IMR-90 (cell line): ENCODE measurements around the gene ISOC2. TPM values are rescaled to one million over a fixed set of nuclear protein-coding genes. Genes with fewer than 3 reads are reported as not detected.

Experiments used
- ATAC-seq: fragments of 200-7000 bp; cut with Tn5 transposase; 2 replicates; pipeline ENCODE4 v1.9.1; 2020; ENCODE audit warnings: low read depth, mild to moderate bottlenecking, moderate library complexity
- BruUV-seq: library from RNA; stranded (reverse); fragments of 400-500 nt; replicated peaks from 2 replicates; lab custom pipeline; 2021; lab: Mats Ljungman, UMichigan
- CTCF ChIA-PET: fragments of 300-600 bp; formaldehyde crosslinking; extraction: SDS; loops from one replicate; lab custom pipeline; 2021; ENCODE audit warnings: antibody characterized with exemption; lab: Yijun Ruan, JAX
- POLR2A ChIA-PET: fragments of 300-600 bp; sonication (Branson Sonifier 250); formaldehyde crosslinking; loops from one replicate; lab custom pipeline; 2022; ENCODE audit warnings: antibody characterized with exemption; ENCODE audit not compliant: unreplicated experiment; lab: Charles Lee
- DNase-seq: peaks from one replicate; pipeline ENCODE4 v3.0.0; 2013
- H2AFZ ChIP-seq: replicated peaks from 2 replicates; pipeline ENCODE3; 2013; ENCODE audit warnings: low read length, mild to moderate bottlenecking; ENCODE audit not compliant: poor library complexity
- H2AK5ac ChIP-seq: 2 replicates; pipeline ENCODE4 v1.6.1; 2013; ENCODE audit warnings: low read depth, low read length, inconsistent platforms
- H2AK9ac ChIP-seq: replicated peaks from 2 replicates; pipeline ENCODE3; 2013; ENCODE audit warnings: mild to moderate bottlenecking, low read depth, low read length, moderate library complexity; ENCODE audit not compliant: poor library complexity
- H2BK120ac ChIP-seq: 2 replicates; pipeline ENCODE4 v1.6.1; 2013; ENCODE audit warnings: low read depth, low read length, inconsistent platforms
- H2BK15ac ChIP-seq: 3 replicates; pipeline ENCODE4 v1.6.1; 2013; ENCODE audit warnings: low read depth, low read length, inconsistent platforms
- H2BK20ac ChIP-seq: 2 replicates; pipeline ENCODE4 v1.6.1; 2013; ENCODE audit warnings: low read depth, mild to moderate bottlenecking, inconsistent platforms, low read length, moderate library complexity
- H2BK5ac ChIP-seq: 2 replicates; pipeline ENCODE4 v1.6.1; 2013; ENCODE audit warnings: mild to moderate bottlenecking, low read depth, low read length, inconsistent platforms; ENCODE audit not compliant: poor library complexity, severe bottlenecking
- H3K14ac ChIP-seq: replicated peaks from 2 replicates; pipeline ENCODE4 v1.6.1; 2013; ENCODE audit warnings: low read depth, low read length, inconsistent platforms
- H3K18ac ChIP-seq: 2 replicates; pipeline ENCODE4 v1.6.1; 2013; ENCODE audit warnings: low read depth, low read length, control low read depth
- H3K23ac ChIP-seq: 2 replicates; pipeline ENCODE4 v1.6.1; 2013; ENCODE audit warnings: low read depth, low read length, inconsistent platforms
- H3K27ac ChIP-seq: 2 replicates; pipeline ENCODE4 v1.5.1; 2013; ENCODE audit warnings: mild to moderate bottlenecking, control low read depth, low read length; ENCODE audit not compliant: insufficient read depth
- H3K27me3 ChIP-seq: 2 replicates; pipeline ENCODE4 v1.6.1; 2013; ENCODE audit warnings: low read length; ENCODE audit not compliant: control insufficient read depth, insufficient read depth
- H3K36me3 ChIP-seq: 2 replicates; pipeline ENCODE4 v1.6.1; 2013; ENCODE audit warnings: low read length, mixed read lengths; ENCODE audit not compliant: control insufficient read depth, insufficient read depth
- H3K4ac ChIP-seq: 2 replicates; pipeline ENCODE4 v1.6.1; 2013; ENCODE audit warnings: low read depth, low read length, inconsistent platforms
- H3K4me1 ChIP-seq: 2 replicates; pipeline ENCODE4 v1.6.1; 2013; ENCODE audit warnings: low read length, mixed read lengths; ENCODE audit not compliant: control insufficient read depth, insufficient read depth
- H3K4me2 ChIP-seq: 2 replicates; pipeline ENCODE4 v1.6.1; 2013; ENCODE audit warnings: low read depth, mild to moderate bottlenecking, control low read depth, low read length, moderate library complexity
- H3K4me3 ChIP-seq: 2 replicates; pipeline ENCODE4 v1.5.1; 2013; ENCODE audit warnings: low read depth, mild to moderate bottlenecking, control low read depth, low read length, moderate library complexity; ENCODE audit not compliant: insufficient read depth
- H3K56ac ChIP-seq: 2 replicates; pipeline ENCODE4 v1.6.1; 2013; ENCODE audit warnings: low read length, inconsistent platforms; ENCODE audit not compliant: insufficient read depth; ENCODE audit errors: extremely low read depth
- H3K79me1 ChIP-seq, 2 experiments: 2 replicates each; pipeline ENCODE4 v1.6.1; 2013; ENCODE audit warnings: low read length in 2 of 2, inconsistent platforms in 1 of 2, low read depth in 1 of 2
- H3K9ac ChIP-seq: 2 replicates; pipeline ENCODE4 v1.6.1; 2013; ENCODE audit warnings: low read depth, low read length, control low read depth
- H3K9me1 ChIP-seq: 2 replicates; pipeline ENCODE4 v1.6.1; 2013; ENCODE audit warnings: low read length, inconsistent platforms; ENCODE audit not compliant: insufficient read depth
- H3K9me3 ChIP-seq: 2 replicates; pipeline ENCODE4 v1.6.1; 2013; ENCODE audit warnings: low read length; ENCODE audit not compliant: control insufficient read depth, insufficient read depth
- H4K20me1 ChIP-seq: 2 replicates; pipeline ENCODE4 v1.6.1; 2013; ENCODE audit warnings: low read length, inconsistent platforms; ENCODE audit not compliant: insufficient read depth
- H4K5ac ChIP-seq: 2 replicates; pipeline ENCODE4 v1.6.1; 2013; ENCODE audit warnings: mild to moderate bottlenecking, low read depth, low read length, control low read depth
- H4K8ac ChIP-seq, 2 experiments: 2 replicates each; pipeline ENCODE4 v1.6.1; 2013; ENCODE audit warnings: low read depth in 2 of 2, low read length in 2 of 2, control low read depth in 1 of 2, inconsistent platforms in 1 of 2
- H4K91ac ChIP-seq: 2 replicates; pipeline ENCODE4 v1.6.1; 2013; ENCODE audit warnings: low read depth, low read length, inconsistent platforms; ENCODE audit not compliant: insufficient read depth
- BHLHE40 ChIP-seq: fragments of 150-350 bp; IDR thresholded peaks from 2 replicates; pipeline ENCODE4 v1.6.1; 2016; ENCODE audit warnings: mild to moderate bottlenecking, low read depth, low read length
- CEBPB ChIP-seq: IDR thresholded peaks from 2 replicates; pipeline ENCODE4 v1.6.1; 2012; ENCODE audit warnings: low read depth, low read length, improper control_type of control experiment
- CHD1 ChIP-seq: IDR thresholded peaks from 2 replicates; pipeline ENCODE4 v1.6.1; 2012; ENCODE audit warnings: low read depth, low read length, improper control_type of control experiment
- CTCF ChIP-seq: conservative IDR thresholded peaks from 2 replicates; pipeline ENCODE4 v1.5.1; 2012; ENCODE audit warnings: mild to moderate bottlenecking, low read depth, low read length, improper control_type of control experiment
- MAZ ChIP-seq: IDR thresholded peaks from 2 replicates; pipeline ENCODE4 v1.6.1; 2012; ENCODE audit warnings: low read depth, mild to moderate bottlenecking, low read length, improper control_type of control experiment, moderate library complexity, borderline replicate concordance
- MXI1 ChIP-seq: IDR thresholded peaks from 2 replicates; pipeline ENCODE4 v1.6.1; 2012; ENCODE audit warnings: low read depth, mild to moderate bottlenecking, low read length, moderate library complexity, borderline replicate concordance
- POLR2A ChIP-seq: IDR thresholded peaks from 2 replicates; pipeline ENCODE4 v1.6.1; 2012; ENCODE audit warnings: mild to moderate bottlenecking, low read depth, low read length
- RCOR1 ChIP-seq: IDR thresholded peaks from 2 replicates; pipeline ENCODE4 v1.6.1; 2012; ENCODE audit warnings: mild to moderate bottlenecking, low read length, improper control_type of control experiment; ENCODE audit not compliant: insufficient replicate concordance
- USF2 ChIP-seq: fragments of 150-350 bp; IDR thresholded peaks from 2 replicates; pipeline ENCODE4 v1.6.1; 2017; ENCODE audit warnings: mild to moderate bottlenecking, antibody characterized with exemption, low read length, low read depth
- WGBS, 2 experiments: methylation state at CpG; one replicate each; pipeline versions ENCODE4 v1.1.5 to v1.1.7; 2013; ENCODE audit warnings: missing lambda C conversion rate in 2 of 2; ENCODE audit not compliant: insufficient read length in 1 of 2; ENCODE audit errors: extremely low coverage in 2 of 2; 5-methylcytosine and 5-hydroxymethylcytosine counted together
- dilution Hi-C: fragments of 300-500 bp; cut with HindIII; formaldehyde crosslinking; loops from one replicate; pipeline ENCODE4 v1.14.3; 2018; ENCODE audit warnings: low sequenced_read_pairs; ENCODE audit not compliant: unreplicated experiment
- in situ Hi-C: fragments of 300-500 bp; cut with MboI; formaldehyde crosslinking; loops from 3 replicates; pipeline ENCODE4 v1.14.3; 2019; ENCODE audit warnings: low sequenced_read_pairs, inconsistent platforms, mixed read lengths
- intact Hi-C: fragments of 100-400 bp; cut with micrococcal nuclease; formaldehyde crosslinking; loops from 2 replicates; pipeline ENCODE4 v1.10.0; 2022
- polyA plus RNA-seq, 3 experiments: library from polyadenylated mRNA; depleted of rRNA; stranded (reverse); fragments of >200 nt; gene quantifications; 2 replicates each; pipeline ENCODE4 v1.2.3, GENCODE V29; 2012; ENCODE audit warnings: low replicate concordance in 1 of 3
- total RNA-seq: library from RNA; depleted of rRNA; stranded (reverse); fragments of >200 nt; gene quantifications from 2 replicates; pipeline ENCODE4 v1.2.3, GENCODE V29; 2012
- TF ChIP-seq, protein P1 (sequence below): fragments of 150-350 bp; IDR thresholded peaks from 2 replicates; pipeline ENCODE4 v1.6.1; 2016; ENCODE audit warnings: low read depth, mild to moderate bottlenecking, low read length, moderate library complexity, borderline replicate concordance

The ISOC2 gene
- total and polyA plus RNA-seq, 2 of the 4 experiments (the other 2 are of a cell fraction), result 56.1 to 82.1 TPM

GRCh38 chr19:55406826-55407549 lies 54.5 kb downstream of the ISOC2 start:
- Histone ChIP-seq H4K5ac (no peak overlapping the region), H4K20me1 (peaks cover 47% of the 10 kb centered on the region), H2AK5ac (peak overlapping the region; percentile 86), H3K36me3 (peaks cover 30% of the 10 kb centered on the region), H3K4me2 (peak overlapping the region; percentile 98), H3K79me1 (peaks cover 7 to 42% of the 10 kb centered on the region in 2 experiments), H4K8ac (no peak overlapping the region; a peak in 1 of 4 replicates), H2BK120ac (no peak overlapping the region), H3K4me3 (peak overlapping the region; percentile 64), H3K9ac (peak overlapping the region; percentile 76), H3K9me1 (peaks cover 19% of the 10 kb centered on the region), H2AFZ (peak overlapping the region; percentile 91), H4K91ac (no peak overlapping the region), H2AK9ac (peak overlapping the region; percentile 98), H3K23ac (peak overlapping the region; percentile 96), H3K56ac (peak overlapping the region; percentile 73), H2BK20ac (no peak overlapping the region), H3K14ac (peak overlapping the region; percentile 95), H3K27me3 (no peaks in the 10 kb centered on the region), H3K4me1 (peaks cover 17% of the 10 kb centered on the region), H3K4ac (peak overlapping the region; percentile 62), H3K9me3 (no peaks in the 10 kb centered on the region), H2BK15ac (no peak overlapping the region), H2BK5ac (peak overlapping the region; percentile 49), H3K27ac (peak overlapping the region; percentile 73), H3K18ac (0 out of 2 replicates have a peak overlapping the region, but pooled peaks have one; percentile 20)
- in situ Hi-C loops, result no loop called here
- no peak for DNase-seq
- 0% methylated on average over 11 of the region's 35 CpGs; no CpG with 5 or more reads in 1 of the 2 experiments for WGBS, 2 experiments
- intact Hi-C loops, result loop anchor here (5.0 kb wide), 1 partner anchor 95 kb away; no protein-coding TSS in a partner anchor
- no peak for TF ChIP-seq USF2
- TF ChIP-seq POLR2A, result no peak
- TF ChIP-seq CEBPB, result no peak
- no peak for TF ChIP-seq RCOR1
- TF ChIP-seq, protein P1, sequence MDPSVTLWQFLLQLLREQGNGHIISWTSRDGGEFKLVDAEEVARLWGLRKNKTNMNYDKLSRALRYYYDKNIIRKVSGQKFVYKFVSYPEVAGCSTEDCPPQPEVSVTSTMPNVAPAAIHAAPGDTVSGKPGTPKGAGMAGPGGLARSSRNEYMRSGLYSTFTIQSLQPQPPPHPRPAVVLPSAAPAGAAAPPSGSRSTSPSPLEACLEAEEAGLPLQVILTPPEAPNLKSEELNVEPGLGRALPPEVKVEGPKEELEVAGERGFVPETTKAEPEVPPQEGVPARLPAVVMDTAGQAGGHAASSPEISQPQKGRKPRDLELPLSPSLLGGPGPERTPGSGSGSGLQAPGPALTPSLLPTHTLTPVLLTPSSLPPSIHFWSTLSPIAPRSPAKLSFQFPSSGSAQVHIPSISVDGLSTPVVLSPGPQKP, result no peak
- TF ChIP-seq MAZ, result no peak
- TF ChIP-seq CTCF, result no peak
- TF ChIP-seq CHD1, result no peak
- no peak for TF ChIP-seq BHLHE40
- no peak for TF ChIP-seq MXI1
- TSS peak; percentile 48 for BruUV-seq
- peak; percentile 28 for ATAC-seq
- ChIA-PET POLR2A (interaction anchor here (0.6 to 1.4 kb wide), 8 partner anchors 11 to 141 kb away, joined by 3 to 9 read pairs (median 4); no protein-coding TSS in a partner anchor), CTCF (no interaction called here)
- dilution Hi-C loops, result no loop called here
